Large intestine (tissue), 12 donors: ENCODE results near the gene CCDC69. TPM values are rescaled to one million over a fixed set of nuclear protein-coding genes. Genes with fewer than 3 reads are reported as not detected.

Source experiments
- DNase-seq, 2 donors: peaks; one replicate each; pipeline versions ENCODE4 v3.0.0 to v3.0.0-alpha.2; 2013
- H3K27ac ChIP-seq: one replicate; pipeline ENCODE4 v1.5.1; 2013; ENCODE audit warnings: low read length
- H3K27me3 ChIP-seq: 2 replicates; pipeline ENCODE4 v1.6.1; 2013; ENCODE audit warnings: low read length; ENCODE audit not compliant: control insufficient read depth, insufficient read depth
- H3K36me3 ChIP-seq: 2 replicates; pipeline ENCODE4 v1.6.1; 2013; ENCODE audit warnings: low read length; ENCODE audit not compliant: control insufficient read depth, insufficient read depth
- H3K4me1 ChIP-seq: one replicate; pipeline ENCODE4 v1.6.1; 2013; ENCODE audit warnings: low read length; ENCODE audit not compliant: control insufficient read depth, insufficient read depth
- H3K4me3 ChIP-seq: one replicate; pipeline ENCODE4 v1.5.1; 2013; ENCODE audit warnings: low read length
- H3K9me3 ChIP-seq: one replicate; pipeline ENCODE4 v1.6.1; 2013; ENCODE audit warnings: mild to moderate bottlenecking, low read depth, low read length, moderate library complexity; ENCODE audit not compliant: control insufficient read depth
- WGBS: methylation state at CpG from one replicate; pipeline ENCODE4 v1.1.5; 2013; ENCODE audit warnings: low lambda C conversion rate; ENCODE audit not compliant: insufficient coverage; 5-methylcytosine and 5-hydroxymethylcytosine counted together
- long read RNA-seq, 11 donors: transcript quantifications; one replicate each; lab custom pipeline, GENCODE V29; 2026
- polyA plus RNA-seq: library from polyadenylated mRNA; unstranded; fragments of 120-200 nt; gene quantifications from one replicate; pipeline ENCODE4 v1.2.1, GENCODE V29; 2013

CCDC69 gene, protein sequence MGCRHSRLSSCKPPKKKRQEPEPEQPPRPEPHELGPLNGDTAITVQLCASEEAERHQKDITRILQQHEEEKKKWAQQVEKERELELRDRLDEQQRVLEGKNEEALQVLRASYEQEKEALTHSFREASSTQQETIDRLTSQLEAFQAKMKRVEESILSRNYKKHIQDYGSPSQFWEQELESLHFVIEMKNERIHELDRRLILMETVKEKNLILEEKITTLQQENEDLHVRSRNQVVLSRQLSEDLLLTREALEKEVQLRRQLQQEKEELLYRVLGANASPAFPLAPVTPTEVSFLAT
- 45.3 TPM for polyA plus RNA-seq
- long read RNA-seq, donor 1, transcript CCDC69-201 (9 exons, 3,451 nt) = major isoform, 7 of 8 reads
- long read RNA-seq, donor 1, partial matches to known transcripts = 0 of 8 reads
- long read RNA-seq, donor 1, other reads (novel, unspliced or antisense) = 0 of 8 reads
- long read RNA-seq, donor 2, transcript CCDC69-201 (9 exons, 3,451 nt) = major isoform, 11 of 12 reads
- long read RNA-seq, donor 2, partial matches to known transcripts = 0 of 12 reads
- long read RNA-seq, donor 2, other reads (novel, unspliced or antisense) = 0 of 12 reads
- long read RNA-seq, donor 3, transcript CCDC69-201 (9 exons, 3,451 nt) = major isoform, 13 of 13 reads
- long read RNA-seq, donor 3, partial matches to known transcripts = 0 of 13 reads
- long read RNA-seq, donor 3, other reads (novel, unspliced or antisense) = 0 of 13 reads
- long read RNA-seq, donor 4, partial matches to known transcripts = 0 of 1 reads
- long read RNA-seq, donor 4, other reads (novel, unspliced or antisense) = 0 of 1 reads
- long read RNA-seq, donor 5, partial matches to known transcripts = 0 of 2 reads
- long read RNA-seq, donor 5, other reads (novel, unspliced or antisense) = 0 of 2 reads
- long read RNA-seq, donor 6, transcript CCDC69-201 (9 exons, 3,451 nt) = major isoform, 15 of 24 reads
- long read RNA-seq, donor 6, partial matches to known transcripts = 9 of 24 reads
- long read RNA-seq, donor 6, other reads (novel, unspliced or antisense) = 0 of 24 reads
- long read RNA-seq, donor 7, partial matches to known transcripts = 0 of 1 reads
- long read RNA-seq, donor 7, other reads (novel, unspliced or antisense) = 0 of 1 reads
- long read RNA-seq, donor 8, partial matches to known transcripts = 0 of 3 reads
- long read RNA-seq, donor 8, other reads (novel, unspliced or antisense) = 0 of 3 reads
- long read RNA-seq, donor 9, transcript CCDC69-201 (9 exons, 3,451 nt) = major isoform, 5 of 6 reads
- long read RNA-seq, donor 9, partial matches to known transcripts = 0 of 6 reads
- long read RNA-seq, donor 9, other reads (novel, unspliced or antisense) = 0 of 6 reads
- long read RNA-seq, donor 10, transcript CCDC69-201 (9 exons, 3,451 nt) = major isoform, 16 of 16 reads
- long read RNA-seq, donor 10, partial matches to known transcripts = 0 of 16 reads
- long read RNA-seq, donor 10, other reads (novel, unspliced or antisense) = 0 of 16 reads
- long read RNA-seq, donor 11, partial matches to known transcripts = 0 of 2 reads
- long read RNA-seq, donor 11, other reads (novel, unspliced or antisense) = 0 of 2 reads

DNA sequence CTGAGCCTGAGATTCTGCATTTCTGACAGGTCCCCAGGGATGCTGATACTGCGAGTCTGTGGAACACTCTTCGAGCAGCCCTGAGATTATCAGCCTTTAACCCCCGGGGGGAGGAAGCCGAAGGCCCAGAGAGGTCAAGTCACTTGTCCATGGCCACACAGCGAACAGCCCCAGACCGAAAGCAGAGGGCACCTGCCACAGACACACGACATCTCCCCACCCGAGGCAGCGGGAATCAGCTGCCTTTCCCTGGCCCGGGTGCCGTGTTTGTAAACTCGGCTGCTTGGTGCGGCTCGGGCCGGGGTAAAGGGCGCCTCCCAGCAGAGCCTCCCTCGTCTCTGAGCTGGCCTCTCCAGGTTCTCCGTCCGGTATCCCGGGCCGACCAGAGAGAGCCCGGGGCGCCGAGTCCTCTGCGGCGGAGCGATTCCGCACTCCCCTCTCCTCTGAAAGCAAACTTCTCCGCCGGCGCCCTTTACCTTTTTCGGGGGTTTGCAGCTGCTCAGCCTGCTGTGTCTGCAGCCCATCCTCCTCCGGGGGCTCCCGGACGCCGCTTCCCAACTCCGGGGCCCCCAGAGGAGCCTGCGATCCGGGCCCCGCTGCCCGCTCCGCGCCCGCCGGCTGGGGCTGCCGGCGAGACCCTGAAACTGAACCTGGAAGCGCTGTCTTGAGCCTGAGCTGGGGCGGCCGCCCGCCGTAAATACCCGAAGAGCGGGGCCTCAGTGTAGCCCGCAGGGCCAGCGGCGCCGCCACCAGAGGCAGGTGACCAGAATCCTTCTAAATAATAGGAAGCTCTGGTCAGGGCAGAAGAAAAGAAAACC is at the start of gene CCDC69:
TSS of gene CCDC69 (minus strand) at position 646 of the 818 bp plus-strand sequence. CDS start at position 524, 122 bp downstream.
- WGBS = no CpG with 5 or more reads among the region's 58 CpGs
- DNase-seq = peak; percentile 69 to 89

DNA sequence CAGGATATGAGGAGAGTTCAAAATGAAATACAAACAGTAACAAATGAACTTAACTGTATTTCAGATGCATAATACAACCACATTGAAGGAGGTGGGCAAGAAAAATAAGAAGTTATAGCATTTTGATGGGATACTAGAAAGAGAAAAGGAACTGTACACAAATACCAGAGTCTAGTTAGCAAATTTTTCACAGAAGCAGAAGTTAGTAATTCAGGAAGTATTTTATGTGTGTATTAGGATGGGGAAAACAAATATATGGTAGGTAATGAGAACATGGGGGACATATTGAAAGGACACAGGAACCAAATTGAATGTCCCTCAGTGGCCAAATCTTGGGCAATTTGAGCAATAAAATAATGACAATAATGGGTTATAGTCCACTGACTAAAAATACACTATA is 47.4 kb upstream of the CCDC69 start:
- Histone ChIP-seq H3K4me1 (no peaks in the 10 kb centered on the region), H3K4me3 (no peak overlapping the region), H3K27ac (no peak overlapping the region), H3K36me3 (peaks cover 20% of the 10 kb centered on the region), H3K27me3 (no peaks in the 10 kb centered on the region), H3K9me3 (no peaks in the 10 kb centered on the region)
- DNase-seq = no peak

More for the DNA sequence above, at the start of gene CCDC69:
- Histone ChIP-seq H3K4me3 (peak within 1 kb of the TSS; percentile 88), H3K27me3 (no peaks in the 10 kb centered on the region), H3K27ac (peak within 1 kb of the TSS; percentile 76), H3K4me1 (peaks cover 21% of the 10 kb centered on the region), H3K9me3 (no peaks in the 10 kb centered on the region), H3K36me3 (no peaks in the 10 kb centered on the region)

DNA sequence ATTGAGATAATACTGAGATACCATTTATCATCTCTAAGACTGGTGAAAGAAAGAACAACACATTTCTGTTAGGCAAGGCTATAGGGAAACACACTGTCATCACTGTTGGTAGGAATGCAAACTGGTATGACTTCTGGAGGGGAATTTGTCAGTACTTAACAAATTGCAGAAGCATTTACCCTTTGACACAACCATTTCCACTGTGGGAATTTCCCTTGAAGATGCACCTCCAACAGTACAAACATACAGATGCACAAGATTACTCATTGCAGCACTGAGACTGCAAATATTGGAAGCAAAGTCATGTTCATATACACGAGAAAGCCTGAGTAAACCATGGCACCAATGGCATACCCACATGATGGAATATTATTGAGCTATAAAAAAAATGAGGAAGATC is 46.7 kb upstream of the CCDC69 start:
- no peak for DNase-seq
- Histone ChIP-seq H3K9me3 (no peaks in the 10 kb centered on the region), H3K4me3 (no peak overlapping the region), H3K27me3 (no peaks in the 10 kb centered on the region), H3K36me3 (peaks cover 21% of the 10 kb centered on the region), H3K4me1 (no peaks in the 10 kb centered on the region), H3K27ac (no peak overlapping the region)
- no CpG with 5 or more reads among the region's 1 CpG for WGBS

DNA sequence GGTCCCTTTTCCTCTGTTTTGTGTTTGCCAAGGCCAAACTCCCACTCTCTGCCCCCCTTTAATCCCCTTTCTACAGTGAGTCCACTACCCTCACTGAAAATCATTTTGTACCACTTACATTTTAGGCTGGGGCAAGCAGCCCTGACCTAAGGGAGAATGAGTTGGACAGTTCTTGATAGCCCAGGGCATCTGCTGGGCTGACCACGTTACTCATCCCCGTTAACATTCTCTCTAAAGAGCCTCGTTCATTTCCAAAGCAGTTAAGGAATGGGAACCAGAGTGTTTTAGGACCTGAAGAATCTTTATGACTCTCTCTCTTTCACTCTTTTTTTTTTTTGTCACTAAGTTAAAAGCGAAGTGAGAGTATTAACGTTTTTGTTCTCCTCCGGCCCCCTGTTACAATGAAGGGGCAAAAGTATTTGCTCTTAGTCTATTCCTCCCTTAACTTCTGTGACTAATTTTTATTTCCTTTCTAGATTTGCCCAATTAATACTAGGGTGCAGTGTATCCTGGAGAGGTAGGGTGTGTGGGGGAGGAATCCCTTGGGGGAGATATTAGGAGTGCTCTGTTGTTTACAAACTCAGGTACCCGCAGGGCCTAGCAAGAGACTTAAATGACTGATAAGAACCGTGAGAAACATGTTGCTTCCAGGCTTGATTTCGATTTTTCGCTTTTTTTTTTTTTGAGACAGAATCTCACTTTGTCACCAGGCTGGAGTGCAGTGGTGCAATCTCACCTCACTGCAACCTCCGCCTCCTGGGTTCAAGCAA is 43.8 kb upstream of the CCDC69 start:
- 92% methylated on average over 5 of the region's 11 CpGs for WGBS
- Histone ChIP-seq H3K27me3 (no peaks in the 10 kb centered on the region), H3K36me3 (peaks cover 27% of the 10 kb centered on the region), H3K4me3 (no peak overlapping the region), H3K4me1 (no peaks in the 10 kb centered on the region), H3K9me3 (no peaks in the 10 kb centered on the region), H3K27ac (no peak overlapping the region)
- no peak for DNase-seq

DNA sequence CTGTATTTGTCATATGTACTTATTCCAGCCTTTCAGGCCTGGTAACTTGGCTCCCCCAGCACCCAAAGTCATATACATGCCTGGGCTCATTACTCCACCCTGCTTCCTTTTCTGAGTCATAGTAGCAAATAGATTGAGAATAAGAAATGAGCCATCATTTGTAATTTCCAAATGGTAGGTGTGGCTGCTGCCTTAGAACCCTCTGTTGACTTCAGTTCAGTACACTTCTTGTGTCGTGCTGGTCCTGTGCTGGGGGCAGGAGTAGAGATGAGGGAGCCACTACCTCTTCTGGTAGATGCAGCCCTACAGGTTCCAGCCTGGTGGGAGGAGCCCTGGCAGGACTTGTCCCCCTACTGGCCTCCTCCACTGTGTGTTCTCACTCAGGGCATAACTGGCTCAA is 40.2 kb upstream of the CCDC69 start:
- no peaks in the 10 kb centered on the region for H3K9me3 ChIP-seq
- DNase-seq = no peak
- no peaks in the 10 kb centered on the region for H3K4me1 ChIP-seq
- H3K27ac ChIP-seq = no peak overlapping the region
- no peak overlapping the region for H3K4me3 ChIP-seq
- no peaks in the 10 kb centered on the region for H3K27me3 ChIP-seq
- WGBS = no CpG with 5 or more reads among the region's 1 CpG
- peaks cover 34% of the 10 kb centered on the region for H3K36me3 ChIP-seq

DNA sequence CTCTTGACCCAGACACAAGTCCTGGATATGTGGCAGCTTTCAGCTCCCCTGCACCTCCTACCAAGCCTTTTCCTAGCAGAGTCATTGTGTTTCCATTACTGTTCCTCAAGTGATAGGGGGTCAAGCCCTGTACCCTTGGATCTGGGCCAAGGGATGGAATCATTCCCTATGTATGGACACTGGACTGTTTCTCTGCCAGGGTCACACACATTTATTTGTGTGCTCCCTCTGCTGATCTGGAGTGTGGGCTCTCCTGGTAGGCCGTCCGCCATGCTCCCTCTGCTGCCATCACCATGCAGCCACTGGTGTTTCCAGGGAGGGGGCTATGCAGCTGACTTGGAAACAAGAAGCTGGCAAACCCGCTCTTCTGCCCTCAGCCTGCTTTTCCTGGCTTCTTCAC is 38.6 kb upstream of the CCDC69 start:
- no CpG with 5 or more reads among the region's 3 CpGs for WGBS
- peaks cover 25% of the 10 kb centered on the region for H3K36me3 ChIP-seq
- no peak overlapping the region for H3K27ac ChIP-seq
- no peak overlapping the region for H3K4me3 ChIP-seq
- no peaks in the 10 kb centered on the region for H3K4me1 ChIP-seq
- no peaks in the 10 kb centered on the region for H3K9me3 ChIP-seq
- no peak for DNase-seq
- H3K27me3 ChIP-seq = no peaks in the 10 kb centered on the region

DNA sequence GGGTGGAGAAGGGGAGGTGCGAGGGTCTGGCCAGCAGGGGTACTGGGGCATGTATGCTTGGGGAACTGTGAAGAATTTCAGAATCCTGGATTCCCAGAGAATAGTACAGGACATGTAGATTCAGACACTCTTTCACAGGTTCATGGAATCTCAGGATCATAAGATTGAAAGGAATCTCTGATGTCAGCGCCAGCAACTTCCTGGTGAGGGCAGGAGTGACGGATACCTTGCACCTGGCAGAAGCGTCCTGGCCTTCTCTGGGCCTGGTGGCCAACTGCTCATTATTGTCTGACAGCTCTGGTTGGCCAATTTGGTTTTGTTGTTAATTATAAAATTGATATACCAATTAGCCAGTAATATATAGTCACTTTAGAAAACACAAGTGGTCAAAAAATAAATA is 36.0 kb upstream of the CCDC69 start:
- WGBS = no CpG with 5 or more reads among the region's 4 CpGs
- Histone ChIP-seq H3K27me3 (no peaks in the 10 kb centered on the region), H3K27ac (no peak overlapping the region), H3K36me3 (peaks cover 9% of the 10 kb centered on the region), H3K9me3 (no peaks in the 10 kb centered on the region), H3K4me1 (no peaks in the 10 kb centered on the region), H3K4me3 (no peak overlapping the region)
- DNase-seq = no peak

DNA sequence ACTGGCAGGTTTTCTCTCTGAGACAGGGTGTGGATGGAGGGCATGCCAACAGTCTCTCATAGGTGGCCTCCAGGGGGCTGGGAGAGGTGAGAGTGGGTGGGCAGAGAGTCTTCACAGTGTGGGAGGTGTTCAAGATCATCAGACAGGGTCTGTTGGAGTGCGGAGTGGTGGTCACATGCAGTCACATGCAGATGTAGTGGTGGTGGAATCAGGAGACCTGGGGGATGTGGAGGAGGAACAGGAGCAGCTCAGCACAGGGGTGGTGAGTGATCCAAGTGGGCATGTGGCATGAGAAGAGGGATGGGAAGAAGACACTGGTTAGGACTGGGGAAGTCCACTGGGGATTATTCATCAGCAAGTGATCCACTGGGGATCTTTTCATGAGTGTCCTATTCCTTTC is 34.9 kb upstream of the CCDC69 start:
- no CpG with 5 or more reads among the region's 1 CpG for WGBS
- Histone ChIP-seq H3K27ac (no peak overlapping the region), H3K4me1 (peaks cover 4% of the 10 kb centered on the region), H3K27me3 (no peaks in the 10 kb centered on the region), H3K36me3 (peaks cover 7% of the 10 kb centered on the region), H3K4me3 (no peak overlapping the region), H3K9me3 (no peaks in the 10 kb centered on the region)
- DNase-seq = no peak

DNA sequence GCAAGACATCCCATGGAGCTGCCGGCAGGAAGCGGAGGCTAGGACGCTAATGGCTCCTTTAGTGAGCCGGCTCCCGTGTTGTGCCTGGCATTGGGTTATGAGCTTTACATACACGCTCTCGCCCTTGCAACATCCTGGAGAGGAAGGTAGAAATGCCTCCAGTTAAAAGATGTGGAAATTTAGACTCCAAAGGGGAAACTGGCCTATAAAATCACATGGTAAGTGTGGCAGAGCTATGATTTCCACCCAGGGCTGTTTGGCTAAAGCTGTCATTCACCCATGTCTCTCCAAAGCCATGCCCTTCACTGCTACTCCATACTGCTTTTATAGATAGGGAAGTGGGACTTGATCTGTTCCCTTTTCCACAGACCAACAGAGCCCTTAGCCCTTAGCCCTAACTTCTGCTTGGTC is 34.3 kb upstream of the CCDC69 start:
- Histone ChIP-seq H3K27me3 (no peaks in the 10 kb centered on the region), H3K36me3 (peaks cover 7% of the 10 kb centered on the region), H3K27ac (no peak overlapping the region), H3K4me3 (no peak overlapping the region), H3K4me1 (peaks cover 4% of the 10 kb centered on the region), H3K9me3 (no peaks in the 10 kb centered on the region)
- no CpG with 5 or more reads among the region's 7 CpGs for WGBS
- no peak for DNase-seq
